ENCODE data around the gene NEDD9.

- TF ChIP-seq CTCF (conservative IDR thresholded peaks at IDR 0.05) = no peak
- no peak for TF ChIP-seq ZFX (IDR thresholded peaks at IDR 0.05)
Observed at GRCh38 chr6:11193434-11193833, 39.0 kb downstream of the NEDD9 start.
